ENCODE results near the gene FSD1L.

Gene FSD1L

DNA sequence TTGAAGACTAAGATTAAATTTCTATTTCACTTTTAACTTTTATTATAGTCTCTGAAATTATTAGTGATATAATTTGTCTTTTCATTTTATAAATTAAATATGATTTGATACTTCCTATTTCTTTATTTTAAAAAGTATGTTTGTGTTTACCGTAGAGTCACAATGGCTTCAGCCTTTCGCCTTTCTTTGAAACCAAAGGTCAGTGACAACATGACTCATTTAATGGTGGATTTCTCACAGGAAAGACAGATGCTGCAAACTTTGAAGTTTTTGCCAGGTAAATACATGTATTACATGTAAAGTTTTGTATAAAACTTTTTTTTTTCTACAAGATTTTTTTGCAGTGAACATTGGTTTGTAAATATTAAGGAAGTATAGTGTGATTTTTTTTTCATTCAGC is 36.4 kb downstream of the FSD1L start:
- Histone ChIP-seq H3K4me1 (ENCODE audit: low read length) (no peaks in the 10 kb centered on the region), H3K9me2 (replicated peaks; ENCODE audit: insufficient read depth, low read length) (no peaks in the 10 kb centered on the region), H3K4me3 (ENCODE audit: low read length) (no peak overlapping the region), H3K9ac (ENCODE audit: low read length) (no peak overlapping the region), H3F3A (ENCODE audit: insufficient read depth, low read length) (no peaks in the 10 kb centered on the region), H3K27me3 (replicated peaks; ENCODE audit: insufficient read depth, low read length) (no peaks in the 10 kb centered on the region), H3K36me3 (replicated peaks; ENCODE audit: insufficient read depth, low read length) (no peaks in the 10 kb centered on the region), H2AFZ (ENCODE audit: low read length) (no peak overlapping the region), H3K9me3 (replicated peaks; ENCODE audit: insufficient read depth, low read length) (no peaks in the 10 kb centered on the region), H3K4me2 (ENCODE audit: low read depth, low read length) (no peak overlapping the region), H4K20me1 (ENCODE audit: insufficient read depth, low read length) (no peaks in the 10 kb centered on the region), H3K27ac (ENCODE audit: low read length) (no peak overlapping the region), H3K79me2 (ENCODE audit: low read length) (no peaks in the 10 kb centered on the region)
- no peak for DNase-seq
- TF ChIP-seq, protein P1, sequence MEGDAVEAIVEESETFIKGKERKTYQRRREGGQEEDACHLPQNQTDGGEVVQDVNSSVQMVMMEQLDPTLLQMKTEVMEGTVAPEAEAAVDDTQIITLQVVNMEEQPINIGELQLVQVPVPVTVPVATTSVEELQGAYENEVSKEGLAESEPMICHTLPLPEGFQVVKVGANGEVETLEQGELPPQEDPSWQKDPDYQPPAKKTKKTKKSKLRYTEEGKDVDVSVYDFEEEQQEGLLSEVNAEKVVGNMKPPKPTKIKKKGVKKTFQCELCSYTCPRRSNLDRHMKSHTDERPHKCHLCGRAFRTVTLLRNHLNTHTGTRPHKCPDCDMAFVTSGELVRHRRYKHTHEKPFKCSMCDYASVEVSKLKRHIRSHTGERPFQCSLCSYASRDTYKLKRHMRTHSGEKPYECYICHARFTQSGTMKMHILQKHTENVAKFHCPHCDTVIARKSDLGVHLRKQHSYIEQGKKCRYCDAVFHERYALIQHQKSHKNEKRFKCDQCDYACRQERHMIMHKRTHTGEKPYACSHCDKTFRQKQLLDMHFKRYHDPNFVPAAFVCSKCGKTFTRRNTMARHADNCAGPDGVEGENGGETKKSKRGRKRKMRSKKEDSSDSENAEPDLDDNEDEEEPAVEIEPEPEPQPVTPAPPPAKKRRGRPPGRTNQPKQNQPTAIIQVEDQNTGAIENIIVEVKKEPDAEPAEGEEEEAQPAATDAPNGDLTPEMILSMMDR (IDR thresholded peaks at IDR 0.05; ENCODE audit: low read length) = no peak
- TF ChIP-seq EZH2phosphoT487 (IDR thresholded peaks at IDR 0.05; ENCODE audit: low read length) (no peak), EZH2 (optimal IDR thresholded peaks at IDR 0.05; ENCODE audit: low read depth, low read length) (no peak)

DNA sequence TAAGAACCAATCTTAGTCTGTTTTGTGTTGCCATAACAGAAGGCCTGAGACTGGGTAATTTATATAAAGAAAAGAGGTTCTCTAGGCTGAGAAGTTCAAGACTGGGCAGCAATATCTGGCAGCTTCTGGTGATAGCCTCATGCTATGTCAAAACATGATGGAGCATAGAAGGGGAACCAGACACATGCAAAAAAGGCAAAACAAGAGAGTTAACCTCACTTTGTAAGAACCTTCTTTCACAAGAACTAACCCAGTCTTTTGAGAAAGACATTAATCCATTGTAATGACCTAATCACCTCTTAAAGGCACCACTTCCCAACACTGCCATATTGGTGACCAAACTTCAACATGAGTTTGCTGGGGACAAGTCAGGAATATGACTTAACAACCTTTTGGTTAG is 37.3 kb downstream of the FSD1L start:
- H3F3A ChIP-seq (ENCODE audit: insufficient read depth, low read length) = no peaks in the 10 kb centered on the region
- no peaks in the 10 kb centered on the region for H4K20me1 ChIP-seq (ENCODE audit: insufficient read depth, low read length)
- no peak overlapping the region for H3K4me3 ChIP-seq (ENCODE audit: low read length)
- H3K36me3 ChIP-seq (replicated peaks; ENCODE audit: insufficient read depth, low read length) = no peaks in the 10 kb centered on the region
- TF ChIP-seq, protein P1 (IDR thresholded peaks at IDR 0.05; ENCODE audit: low read length) = no peak
- TF ChIP-seq EZH2phosphoT487 (IDR thresholded peaks at IDR 0.05; ENCODE audit: low read length) (no peak), EZH2 (optimal IDR thresholded peaks at IDR 0.05; ENCODE audit: low read depth, low read length) (no peak)
- H3K4me1 ChIP-seq (ENCODE audit: low read length) = no peaks in the 10 kb centered on the region
- no peaks in the 10 kb centered on the region for H3K9me3 ChIP-seq (replicated peaks; ENCODE audit: insufficient read depth, low read length)
- no peak overlapping the region for H2AFZ ChIP-seq (ENCODE audit: low read length)
- no peak for DNase-seq
- no peaks in the 10 kb centered on the region for H3K27me3 ChIP-seq (replicated peaks; ENCODE audit: insufficient read depth, low read length)
- no peaks in the 10 kb centered on the region for H3K9me2 ChIP-seq (replicated peaks; ENCODE audit: insufficient read depth, low read length)
- no peak overlapping the region for H3K4me2 ChIP-seq (ENCODE audit: low read depth, low read length)
- H3K79me2 ChIP-seq (ENCODE audit: low read length) = no peaks in the 10 kb centered on the region
- no peak overlapping the region for H3K27ac ChIP-seq (ENCODE audit: low read length)
- no peak overlapping the region for H3K9ac ChIP-seq (ENCODE audit: low read length)

DNA sequence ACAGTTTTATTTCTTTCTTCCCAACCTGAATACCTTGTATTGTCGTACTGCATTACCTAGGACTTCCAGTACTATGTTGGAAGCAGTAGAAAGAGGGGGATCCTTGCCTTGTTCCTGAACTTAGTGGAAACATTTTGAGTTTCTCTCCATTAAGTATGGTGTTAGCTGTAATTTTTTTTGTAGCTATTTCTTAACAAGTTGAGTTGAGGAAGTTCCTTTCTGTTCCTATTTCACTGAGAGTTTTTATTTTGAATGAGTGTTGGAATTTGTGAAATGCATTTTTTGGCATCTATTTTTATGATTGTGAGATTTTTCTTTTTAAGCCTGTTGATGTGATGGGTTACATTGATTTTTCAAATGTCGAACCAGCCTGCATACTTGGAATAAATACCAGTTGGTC is 49.0 kb downstream of the FSD1L start:
- H3K4me2 ChIP-seq (ENCODE audit: low read depth, low read length) = no peak overlapping the region
- H3K36me3 ChIP-seq (replicated peaks; ENCODE audit: insufficient read depth, low read length) = no peaks in the 10 kb centered on the region
- H3F3A ChIP-seq (ENCODE audit: insufficient read depth, low read length) = peaks cover 9% of the 10 kb centered on the region; the same call in 1 of the 2 replicates
- no peaks in the 10 kb centered on the region for H3K9me3 ChIP-seq (replicated peaks; ENCODE audit: insufficient read depth, low read length)
- DNase-seq = no peak
- H4K20me1 ChIP-seq (ENCODE audit: insufficient read depth, low read length) = no peaks in the 10 kb centered on the region
- TF ChIP-seq, protein P1 (IDR thresholded peaks at IDR 0.05; ENCODE audit: low read length) = no peak
- TF ChIP-seq EZH2phosphoT487 (IDR thresholded peaks at IDR 0.05; ENCODE audit: low read length) (no peak), EZH2 (optimal IDR thresholded peaks at IDR 0.05; ENCODE audit: low read depth, low read length) (no peak)
- no peak overlapping the region for H3K9ac ChIP-seq (ENCODE audit: low read length)
- peaks cover 15% of the 10 kb centered on the region for H3K4me1 ChIP-seq (ENCODE audit: low read length)
- H3K79me2 ChIP-seq (ENCODE audit: low read length) = no peaks in the 10 kb centered on the region
- H3K27me3 ChIP-seq (replicated peaks; ENCODE audit: insufficient read depth, low read length) = no peaks in the 10 kb centered on the region
- no peak overlapping the region for H2AFZ ChIP-seq (ENCODE audit: low read length)
- no peak overlapping the region for H3K27ac ChIP-seq (ENCODE audit: low read length)
- H3K9me2 ChIP-seq (replicated peaks; ENCODE audit: insufficient read depth, low read length) = no peaks in the 10 kb centered on the region
- no peak overlapping the region for H3K4me3 ChIP-seq (ENCODE audit: low read length)
